WTC11 (cell line): ENCODE results near the gene UTS2B.

Experiments used
- AR ChIP-seq: fragments of 250-450 bp; sonication (Bioruptor Pico); IDR thresholded peaks from 2 replicates; pipeline ENCODE4 v1.9.0; 2021; ENCODE audit warnings: mild to moderate bottlenecking
- CTCF ChIP-seq: fragments of 200-600 bp; IDR thresholded peaks from 2 replicates; pipeline ENCODE4 v1.8.0; 2022; ENCODE audit warnings: antibody characterized with exemption
- USF2 ChIP-seq: sonication (generic); formaldehyde crosslinking; IDR thresholded peaks from 2 replicates; pipeline ENCODE4 v1.8.1; 2023; ENCODE audit warnings: mild to moderate bottlenecking, missing genetic modification reagents, moderate library complexity

- no peak for TF ChIP-seq CTCF
- TF ChIP-seq USF2 (CRISPR knock-in tag) = no peak
- no peak for TF ChIP-seq AR (CRISPR knock-in tag)
Measured at GRCh38 chr3:191369616-191370010, 39.3 kb upstream of the UTS2B start.
